ENCODE measurements around the gene EN1.

Gene EN1

DNA sequence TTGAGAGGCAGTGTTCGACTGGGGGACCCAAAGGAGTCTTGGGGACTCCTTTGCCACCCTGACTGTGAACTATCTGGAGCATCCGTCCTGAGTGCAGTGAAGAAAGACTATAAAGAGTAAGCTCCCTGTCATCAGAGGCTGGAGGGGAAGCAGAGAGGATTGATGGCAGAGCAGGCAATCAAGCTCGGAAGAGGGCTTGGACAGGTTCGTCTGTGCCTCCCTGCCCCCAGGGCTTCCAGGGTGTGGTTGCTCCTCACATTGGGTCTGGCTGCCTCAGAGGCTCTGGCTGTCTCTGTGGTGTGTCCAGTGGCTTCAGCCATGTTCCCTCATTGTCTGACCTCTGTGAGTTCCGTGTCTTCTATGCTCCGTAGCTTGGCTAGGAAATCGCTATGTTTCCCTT is 13.8 kb upstream of the EN1 start:
- TF ChIP-seq, protein P1, sequence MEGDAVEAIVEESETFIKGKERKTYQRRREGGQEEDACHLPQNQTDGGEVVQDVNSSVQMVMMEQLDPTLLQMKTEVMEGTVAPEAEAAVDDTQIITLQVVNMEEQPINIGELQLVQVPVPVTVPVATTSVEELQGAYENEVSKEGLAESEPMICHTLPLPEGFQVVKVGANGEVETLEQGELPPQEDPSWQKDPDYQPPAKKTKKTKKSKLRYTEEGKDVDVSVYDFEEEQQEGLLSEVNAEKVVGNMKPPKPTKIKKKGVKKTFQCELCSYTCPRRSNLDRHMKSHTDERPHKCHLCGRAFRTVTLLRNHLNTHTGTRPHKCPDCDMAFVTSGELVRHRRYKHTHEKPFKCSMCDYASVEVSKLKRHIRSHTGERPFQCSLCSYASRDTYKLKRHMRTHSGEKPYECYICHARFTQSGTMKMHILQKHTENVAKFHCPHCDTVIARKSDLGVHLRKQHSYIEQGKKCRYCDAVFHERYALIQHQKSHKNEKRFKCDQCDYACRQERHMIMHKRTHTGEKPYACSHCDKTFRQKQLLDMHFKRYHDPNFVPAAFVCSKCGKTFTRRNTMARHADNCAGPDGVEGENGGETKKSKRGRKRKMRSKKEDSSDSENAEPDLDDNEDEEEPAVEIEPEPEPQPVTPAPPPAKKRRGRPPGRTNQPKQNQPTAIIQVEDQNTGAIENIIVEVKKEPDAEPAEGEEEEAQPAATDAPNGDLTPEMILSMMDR (IDR thresholded peaks at IDR 0.05; ENCODE audit: borderline replicate concordance, insufficient read depth, low read depth, low read length), result no peak

DNA sequence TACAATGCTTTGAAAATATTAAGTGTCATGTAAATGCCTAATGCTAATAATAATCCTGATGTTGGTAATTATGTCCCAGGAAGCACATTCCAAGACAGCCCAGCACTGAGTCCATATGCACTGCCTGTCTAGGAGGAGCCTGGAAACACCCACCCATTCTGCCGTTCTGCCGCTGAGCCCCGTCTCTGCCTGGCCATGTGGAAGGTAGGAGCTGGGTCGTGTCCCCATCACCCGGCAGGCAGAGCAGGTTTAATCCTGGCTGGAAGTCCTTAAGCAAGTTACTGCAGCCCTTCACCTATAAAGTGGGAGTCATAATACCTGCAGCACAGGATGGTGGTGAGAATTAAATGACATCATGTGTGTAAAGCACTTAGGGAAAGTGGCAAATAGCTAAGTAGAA is 13.1 kb upstream of the EN1 start:
- H3K4me3 ChIP-seq (ENCODE audit: low read depth, low read length), result no peak overlapping the region
- TF ChIP-seq, protein P1 (IDR thresholded peaks at IDR 0.05; ENCODE audit: borderline replicate concordance, insufficient read depth, low read depth, low read length), result no peak

More for the DNA sequence above, 13.8 kb upstream of the EN1 start:
- H3K4me3 ChIP-seq (ENCODE audit: low read depth, low read length), result no peak overlapping the region

DNA sequence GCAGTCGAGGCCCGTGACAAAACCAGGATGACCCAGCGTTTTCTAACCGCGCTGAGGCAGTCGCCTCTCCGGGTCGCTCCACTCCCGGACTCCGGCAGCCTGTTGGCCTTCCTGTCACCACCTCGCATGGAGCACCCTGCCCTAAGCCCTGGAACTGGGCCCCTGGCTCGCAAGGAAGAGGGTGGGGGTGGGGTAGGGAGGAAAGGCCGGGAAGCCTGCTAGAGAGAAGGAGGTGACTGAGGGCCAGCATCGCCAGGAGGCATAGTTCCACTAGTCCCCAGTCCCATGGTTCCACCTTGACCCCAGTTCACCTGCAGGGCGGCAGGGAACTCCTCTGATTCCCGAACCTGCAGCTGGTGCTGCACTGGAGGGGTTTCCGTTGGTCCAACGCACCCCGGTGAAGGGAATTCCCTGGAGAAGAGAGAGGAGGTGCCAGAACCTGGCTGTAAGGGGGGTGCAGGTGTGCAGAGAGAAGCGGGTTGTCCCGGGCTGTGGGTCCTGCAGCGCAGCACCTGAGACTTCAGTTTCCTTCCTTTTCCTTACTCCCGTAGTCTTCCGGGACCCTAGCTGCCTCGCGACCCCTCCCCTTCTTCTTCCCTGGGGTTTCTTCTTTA is 11.8 kb upstream of the EN1 start:
- no peak overlapping the region for H3K4me3 ChIP-seq (ENCODE audit: low read depth, low read length)
- TF ChIP-seq, protein P1 (IDR thresholded peaks at IDR 0.05; ENCODE audit: borderline replicate concordance, insufficient read depth, low read depth, low read length), result no peak

DNA sequence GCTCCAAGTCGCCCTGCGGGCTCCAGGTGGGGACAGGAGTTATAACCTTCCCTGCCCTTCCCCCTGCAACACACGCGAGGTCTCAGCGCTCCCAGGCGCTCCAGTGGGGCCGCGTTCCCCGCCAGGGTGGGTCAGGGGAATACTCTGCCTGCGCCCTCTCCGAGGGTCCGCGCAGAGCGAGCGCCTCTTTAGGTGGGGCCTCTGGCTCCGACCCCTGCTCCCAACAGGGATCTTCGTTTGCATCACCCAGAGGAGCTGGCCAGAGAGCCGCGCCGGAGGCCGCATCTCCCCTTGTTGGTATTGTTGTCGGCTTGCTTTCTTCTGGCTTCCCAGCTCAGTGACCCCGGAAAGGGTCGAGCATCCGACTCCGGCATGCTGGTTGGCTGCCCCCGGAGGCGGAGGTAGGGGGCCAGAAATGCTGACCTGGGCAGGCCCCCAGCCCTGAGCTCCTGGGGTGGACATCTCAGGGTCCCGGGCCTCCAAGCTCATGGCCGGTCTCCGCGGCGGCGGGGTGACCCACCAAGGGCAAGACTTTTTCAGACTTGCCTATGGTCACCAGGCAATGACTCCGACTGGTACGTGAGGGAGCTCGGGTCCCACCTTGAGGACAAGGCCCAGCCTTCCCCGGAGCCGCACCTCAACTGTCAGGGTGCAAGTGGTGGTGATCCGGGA is 11.2 kb upstream of the EN1 start:
- TF ChIP-seq, protein P1 (IDR thresholded peaks at IDR 0.05; ENCODE audit: borderline replicate concordance, insufficient read depth, low read depth, low read length), result no peak
- no peak overlapping the region for H3K4me3 ChIP-seq (ENCODE audit: low read depth, low read length)

DNA sequence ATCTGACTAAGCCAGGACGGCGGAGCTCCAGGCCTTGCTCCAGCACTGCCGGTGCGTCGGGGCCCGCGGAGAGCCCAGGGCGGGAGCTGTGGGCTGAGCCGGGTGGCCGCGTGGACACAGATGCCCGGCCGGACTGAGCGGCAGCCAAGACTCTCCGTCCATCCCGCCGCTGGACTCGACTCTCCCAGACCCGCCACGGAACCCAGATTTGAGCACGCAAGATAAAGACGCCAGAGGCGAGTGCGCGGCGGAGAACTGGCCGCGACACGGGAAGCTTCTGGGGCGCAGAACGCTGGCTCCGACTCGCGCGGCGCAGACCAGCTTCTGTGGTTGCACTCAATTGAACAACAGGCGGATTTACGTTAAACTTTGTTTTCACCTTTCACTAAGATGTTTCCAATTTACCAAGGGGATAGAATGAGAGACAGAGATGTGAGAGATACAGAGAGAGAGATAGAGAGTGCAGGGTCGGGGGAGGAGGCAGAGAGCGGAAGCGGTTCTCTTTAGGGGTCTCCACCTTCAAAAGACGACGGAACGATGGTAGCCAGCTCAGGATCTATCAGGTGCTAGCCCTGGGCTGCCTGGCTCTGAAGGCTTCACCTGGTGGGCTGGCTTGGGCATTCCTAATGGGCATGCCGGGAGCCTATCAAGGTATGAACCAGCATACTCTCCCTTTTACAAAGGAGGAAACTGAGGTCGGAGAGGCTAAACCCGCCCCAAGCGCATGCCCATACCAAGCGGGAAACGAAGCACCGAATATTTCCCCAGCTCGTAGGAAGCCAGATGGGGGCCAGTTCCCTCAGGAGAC is 10.4 kb upstream of the EN1 start:
- H3K4me3 ChIP-seq (ENCODE audit: low read depth, low read length), result no peak overlapping the region

DNA sequence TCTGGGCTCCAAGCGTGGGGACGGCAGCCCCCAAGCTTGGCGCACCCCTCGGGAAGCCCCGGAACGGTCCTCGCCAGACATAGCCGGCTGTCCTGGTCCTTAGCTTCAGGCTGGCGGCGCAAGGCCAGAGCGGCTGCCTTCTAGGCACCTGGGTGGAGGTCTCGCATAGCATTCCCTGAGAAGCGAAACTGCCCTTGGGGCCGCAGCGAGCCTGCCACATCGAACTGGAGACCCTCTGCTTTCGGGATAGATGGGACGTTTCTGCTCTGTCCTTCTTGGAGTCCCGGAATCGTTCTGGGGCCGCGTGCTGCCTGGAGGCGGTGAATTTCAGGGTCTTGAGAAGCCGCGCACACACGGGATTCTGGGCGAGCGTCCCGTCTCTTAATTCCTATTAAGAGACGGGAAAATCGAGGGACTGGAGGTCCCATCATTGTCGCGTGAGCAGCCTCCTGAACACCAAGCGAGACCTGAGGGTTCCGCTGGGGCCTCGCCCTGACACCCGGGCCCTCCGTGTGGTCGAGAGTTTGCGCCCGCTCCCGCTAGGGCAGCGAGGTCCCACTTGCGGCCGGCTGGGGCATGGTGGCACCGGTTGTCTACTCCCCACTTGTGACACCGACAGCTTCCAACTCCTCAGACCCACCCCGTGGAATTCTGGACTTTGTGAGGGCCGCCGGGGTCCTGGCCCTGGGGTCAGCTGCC is 9.7 kb upstream of the EN1 start:
- no peak overlapping the region for H3K4me3 ChIP-seq (ENCODE audit: low read depth, low read length)
- TF ChIP-seq, protein P1 (IDR thresholded peaks at IDR 0.05; ENCODE audit: borderline replicate concordance, insufficient read depth, low read depth, low read length), result no peak

More for the DNA sequence above, 10.4 kb upstream of the EN1 start:
- TF ChIP-seq, protein P1 (IDR thresholded peaks at IDR 0.05; ENCODE audit: borderline replicate concordance, insufficient read depth, low read depth, low read length), result no peak

All from GM12875 (cell line).